Neural progenitor cell (in vitro differentiated cells): Measurements from ENCODE around the gene ESPNL.

Experiments
- CTCF ChIP-seq: fragments of 200-600 bp; sonication (generic); IDR thresholded peaks from 2 replicates; pipeline ENCODE4 v1.5.1; 2017; ENCODE audit warnings: antibody characterized with exemption, mild to moderate bottlenecking
- EZH2 ChIP-seq: fragments of 200-600 bp; sonication (generic); IDR thresholded peaks from 2 replicates; pipeline ENCODE4 v1.6.1; 2017; ENCODE audit warnings: antibody characterized with exemption, mild to moderate bottlenecking, moderate library complexity
- EZH2phosphoT487 ChIP-seq: fragments of 200-600 bp; sonication (generic); IDR thresholded peaks from 2 replicates; pipeline ENCODE4 v1.6.1; 2017; ENCODE audit warnings: antibody characterized with exemption

DNA sequence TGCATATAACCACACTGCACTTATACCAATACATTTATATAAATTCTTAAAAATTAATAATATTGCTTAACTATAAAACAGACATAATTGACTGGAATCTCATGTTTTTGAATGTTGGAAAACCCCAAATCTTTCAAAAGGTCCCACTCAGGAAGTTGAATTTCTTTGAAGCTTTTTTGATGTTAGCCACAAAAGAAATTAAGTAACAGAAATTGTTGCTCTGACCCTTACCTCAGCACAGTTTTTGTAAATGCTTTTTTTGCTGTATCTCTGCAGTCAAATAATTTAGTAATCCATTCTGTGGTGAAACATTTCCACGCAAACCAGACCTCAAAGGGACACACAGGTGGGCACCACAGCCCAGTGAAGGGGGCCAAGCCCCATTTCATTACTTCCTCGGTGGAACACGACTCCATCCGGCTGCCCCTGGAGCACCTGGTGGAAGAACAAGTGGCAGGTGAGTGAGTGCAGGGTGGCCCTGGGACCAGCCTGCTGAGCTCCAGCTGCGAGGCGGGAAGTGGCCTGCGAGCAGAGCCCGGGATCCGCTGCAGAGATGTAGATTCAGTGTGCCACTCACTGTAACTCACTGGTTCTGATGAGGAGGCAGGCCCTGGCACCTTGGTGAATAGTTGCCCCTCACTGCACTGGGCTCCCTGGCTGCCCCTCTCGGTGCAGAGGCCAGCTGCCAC lies 31.0 kb upstream of the ESPNL start:
- no peak for TF ChIP-seq CTCF
- no peak for TF ChIP-seq EZH2
- no peak for TF ChIP-seq EZH2phosphoT487
